MM.1S (cell line): Measurements from ENCODE around the gene AHCYL1.

Source experiments
- DNase-seq: peaks from one replicate; pipeline ENCODE4 v3.0.0-alpha.2; 2015
- H2AFZ ChIP-seq: fragments of 300-600 bp; sonication (generic); 2 replicates; pipeline ENCODE4 v1.6.0; 2016; ENCODE audit warnings: antibody characterized with exemption, low read length
- H3F3A ChIP-seq: fragments of 300-600 bp; sonication (generic); 2 replicates; pipeline ENCODE4 v1.6.1; 2016; ENCODE audit warnings: mild to moderate bottlenecking, antibody characterized with exemption, low read length, moderate library complexity, mixed read lengths; ENCODE audit not compliant: insufficient read depth
- H3K27ac ChIP-seq: fragments of 300-600 bp; sonication (generic); 2 replicates; pipeline ENCODE4 v1.5.1; 2016; ENCODE audit warnings: mild to moderate bottlenecking, low read length
- H3K27me3 ChIP-seq: fragments of 300-600 bp; sonication (generic); replicated peaks from 2 replicates; pipeline ENCODE4 v1.6.0; 2016; ENCODE audit warnings: low read length; ENCODE audit not compliant: insufficient read depth
- H3K36me3 ChIP-seq: fragments of 300-600 bp; sonication (generic); replicated peaks from 2 replicates; pipeline ENCODE4 v1.6.1; 2016; ENCODE audit warnings: mild to moderate bottlenecking, low read length, mixed read lengths; ENCODE audit not compliant: insufficient read depth
- H3K4me1 ChIP-seq: fragments of 300-600 bp; sonication (generic); 2 replicates; pipeline ENCODE4 v1.6.1; 2016; ENCODE audit warnings: low read length, mixed read lengths
- H3K4me2 ChIP-seq: fragments of 300-600 bp; sonication (generic); 2 replicates; pipeline ENCODE4 v1.6.0; 2016; ENCODE audit warnings: low read depth, low read length
- H3K4me3 ChIP-seq: fragments of 300-600 bp; sonication (generic); 2 replicates; pipeline ENCODE4 v1.5.1; 2016; ENCODE audit warnings: low read length, mixed read lengths
- H3K79me2 ChIP-seq: fragments of 300-600 bp; sonication (generic); 2 replicates; pipeline ENCODE4 v1.6.1; 2016; ENCODE audit warnings: mixed run types, low read length, mixed read lengths
- H3K9ac ChIP-seq: fragments of 300-600 bp; sonication (generic); 2 replicates; pipeline ENCODE4 v1.6.1; 2016; ENCODE audit warnings: low read length, mixed read lengths
- H3K9me2 ChIP-seq: fragments of 300-600 bp; sonication (generic); replicated peaks from 2 replicates; pipeline ENCODE4 v1.6.1; 2016; ENCODE audit warnings: mild to moderate bottlenecking, low read length, mixed read lengths; ENCODE audit not compliant: insufficient read depth
- H3K9me3 ChIP-seq: fragments of 300-600 bp; sonication (generic); replicated peaks from 2 replicates; pipeline ENCODE4 v1.6.1; 2016; ENCODE audit warnings: mild to moderate bottlenecking, low read length, mixed read lengths; ENCODE audit not compliant: insufficient read depth
- H4K20me1 ChIP-seq: fragments of 300-600 bp; sonication (generic); 2 replicates; pipeline ENCODE4 v1.6.1; 2016; ENCODE audit warnings: mild to moderate bottlenecking, low read length, moderate library complexity, mixed read lengths; ENCODE audit not compliant: insufficient read depth
- CTCF ChIP-seq: fragments of 300-600 bp; sonication (generic); IDR thresholded peaks from 2 replicates; pipeline ENCODE4 v1.5.1; 2016; ENCODE audit warnings: antibody characterized with exemption, low read length, mixed read lengths
- EZH2 ChIP-seq: fragments of 300-600 bp; sonication (generic); optimal IDR thresholded peaks from 2 replicates; pipeline ENCODE3; 2017; ENCODE audit warnings: low read depth, mild to moderate bottlenecking, antibody characterized with exemption, low read length, mixed read lengths
- EZH2phosphoT487 ChIP-seq: fragments of 300-600 bp; sonication (generic); IDR thresholded peaks from 2 replicates; pipeline ENCODE4 v1.6.1; 2018; ENCODE audit warnings: antibody characterized with exemption, low read length

Gene AHCYL1

GRCh38 chr1:109984456-109985246 lies at the start of gene AHCYL1:
Gene AHCYL1 (plus strand): TSS chr1:109984765. CDS start chr1:109985053, 288 bp downstream.
- Histone ChIP-seq H3K4me2 (peak within 1 kb of the TSS; percentile 85), H3F3A (no peaks in the 10 kb centered on the region), H3K9me2 (no peaks in the 10 kb centered on the region), H3K27me3 (no peaks in the 10 kb centered on the region), H3K36me3 (no peaks in the 10 kb centered on the region), H3K9ac (peak within 1 kb of the TSS; percentile 66; the same call in 1 of the 2 replicates), H3K79me2 (peaks cover 26% of the 10 kb centered on the region), H3K4me3 (peak within 1 kb of the TSS; percentile 79), H3K27ac (no peak within 1 kb of the TSS), H3K9me3 (no peaks in the 10 kb centered on the region), H4K20me1 (no peaks in the 10 kb centered on the region), H2AFZ (peak within 1 kb of the TSS; percentile 72), H3K4me1 (no peaks in the 10 kb centered on the region)
- DNase-seq, result peak; percentile 94
- no peak for TF ChIP-seq EZH2phosphoT487
- TF ChIP-seq CTCF, result peak; percentile 72
- no peak for TF ChIP-seq EZH2

- Histone ChIP-seq H3K36me3 (no peaks in the 10 kb centered on the region), H3K9ac (no peak overlapping the region), H3K27me3 (no peaks in the 10 kb centered on the region), H3F3A (no peaks in the 10 kb centered on the region), H3K79me2 (no peaks in the 10 kb centered on the region), H4K20me1 (no peaks in the 10 kb centered on the region), H3K9me2 (no peaks in the 10 kb centered on the region), H3K9me3 (no peaks in the 10 kb centered on the region), H3K4me2 (no peak overlapping the region), H3K4me1 (no peaks in the 10 kb centered on the region), H3K27ac (no peak overlapping the region), H2AFZ (no peak overlapping the region), H3K4me3 (no peak overlapping the region)
- TF ChIP-seq EZH2phosphoT487, result no peak
- TF ChIP-seq EZH2, result no peak
- TF ChIP-seq CTCF, result no peak
- no peak for DNase-seq
These were observed 49.1 kb upstream of the AHCYL1 start for GRCh38 chr1:109935451-109935900.

- no peak overlapping the region for H3K4me3 ChIP-seq
- H3F3A ChIP-seq, result no peaks in the 10 kb centered on the region
- TF ChIP-seq CTCF, result no peak
- no peak for TF ChIP-seq EZH2
- TF ChIP-seq EZH2phosphoT487, result no peak
- no peaks in the 10 kb centered on the region for H4K20me1 ChIP-seq
- no peak overlapping the region for H3K9ac ChIP-seq
- H3K4me1 ChIP-seq, result no peaks in the 10 kb centered on the region
- no peaks in the 10 kb centered on the region for H3K9me2 ChIP-seq
- H3K4me2 ChIP-seq, result no peak overlapping the region
- H3K36me3 ChIP-seq, result no peaks in the 10 kb centered on the region
- H3K27me3 ChIP-seq, result no peaks in the 10 kb centered on the region
- H3K27ac ChIP-seq, result no peak overlapping the region
- H2AFZ ChIP-seq, result no peak overlapping the region
- no peaks in the 10 kb centered on the region for H3K9me3 ChIP-seq
- H3K79me2 ChIP-seq, result no peaks in the 10 kb centered on the region
- DNase-seq, result no peak
These were observed 46.8 kb upstream of the AHCYL1 start for GRCh38 chr1:109937738-109938137.
